Measurements from ENCODE around the gene MUC5B.

- TF ChIP-seq POLR2A (IDR thresholded peaks at IDR 0.05; ENCODE audit: low read depth, low read length) (no peak), POLR2AphosphoS5 (IDR thresholded peaks at IDR 0.05; ENCODE audit: low read depth, low read length) (no peak)
These were observed 73.4 kb downstream of the MUC5B start for GRCh38 chr11:1296287-1296686.
